SH-SY5Y (cell line): ENCODE data around the gene SMIM28.

Source experiments
- GATA2 ChIP-seq: IDR thresholded peaks from 2 replicates; pipeline ENCODE4 v1.6.1; 2011; ENCODE audit warnings: mild to moderate bottlenecking, low read depth, low read length
- GATA3 ChIP-seq: IDR thresholded peaks from 2 replicates; pipeline ENCODE4 v1.6.1; 2011; ENCODE audit warnings: low read depth, mild to moderate bottlenecking, low read length, moderate library complexity

DNA sequence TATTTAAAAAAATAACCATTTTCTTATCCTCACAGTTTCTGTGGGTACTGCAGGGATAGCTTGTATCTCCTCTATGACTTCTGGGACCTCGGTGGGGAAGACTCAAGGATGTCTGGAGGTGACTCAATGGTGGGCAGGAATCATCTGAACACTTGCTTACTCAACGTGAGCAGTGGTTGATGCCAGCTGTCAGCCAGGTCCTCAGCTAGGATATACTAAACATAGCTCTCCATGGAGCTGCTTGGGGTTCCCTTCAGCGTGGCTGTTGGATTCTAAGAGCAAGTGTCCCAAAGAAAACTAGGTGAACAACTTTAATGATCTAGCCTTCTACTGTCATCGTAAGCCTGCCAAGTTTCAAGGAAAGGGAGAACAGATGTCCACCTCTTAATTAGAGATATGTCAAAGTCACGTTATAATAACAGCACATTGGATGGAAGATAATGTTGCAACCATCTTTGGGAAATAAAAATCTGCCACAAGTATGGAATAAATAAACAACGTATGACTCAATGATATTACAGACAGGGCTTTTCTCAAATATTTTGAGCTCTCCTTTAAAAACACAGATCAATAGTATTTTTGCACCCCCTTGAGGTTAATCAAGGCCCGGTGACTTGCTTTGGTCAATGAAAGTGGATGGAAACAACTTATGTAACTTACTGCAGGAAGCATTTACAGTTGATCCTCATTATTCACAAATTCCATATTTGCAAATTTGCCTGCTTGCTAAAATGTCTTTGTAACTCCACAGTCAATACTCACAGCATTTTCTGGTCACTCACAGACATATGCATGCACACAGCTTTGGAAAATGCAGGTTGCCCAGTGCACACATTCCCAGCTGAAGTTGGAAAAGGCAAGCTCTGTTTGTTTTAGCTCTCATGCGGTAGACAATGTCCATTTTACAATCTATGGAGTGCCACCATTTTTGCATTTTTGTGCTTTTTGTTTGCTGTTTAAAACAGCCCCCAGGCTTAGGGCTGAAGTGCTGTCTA is 19.7 kb downstream of the SMIM28 start:
- no peak for TF ChIP-seq GATA3
- no peak for TF ChIP-seq GATA2
